Activated naive CD4-positive, alpha-beta T cell treated with anti-CD3 and anti-CD28 coated beads, Interleukin-2, amount 50 U/mL, for 24 hours (primary cell): ENCODE measurements around the gene SPATA9.
A peak's percentile ranks its signal among the peaks of the same experiment; 100 is the strongest.
"Not testable (repeated sequence)": the region's sequence is repeated elsewhere in the genome, so short reads cannot be mapped to it uniquely, and the experiment has no call there.

ENCODE experiments used
- H3K27ac Mint-ChIP-seq: one replicate; pipeline ENCODE4 v1.8.0; 2021; ENCODE audit warnings: mild to moderate bottlenecking, mixed read lengths
- H3K27me3 Mint-ChIP-seq: one replicate; pipeline ENCODE4 v1.8.0; 2021; ENCODE audit warnings: mixed read lengths
- H3K36me3 Mint-ChIP-seq: one replicate; pipeline ENCODE4 v1.8.0; 2021; ENCODE audit warnings: mixed read lengths
- H3K4me1 Mint-ChIP-seq: one replicate; pipeline ENCODE4 v1.8.0; 2021; ENCODE audit warnings: mixed read lengths
- H3K4me3 Mint-ChIP-seq: one replicate; pipeline ENCODE4 v1.8.0; 2021; ENCODE audit warnings: mild to moderate bottlenecking, mixed read lengths
- H3K9me3 Mint-ChIP-seq: one replicate; pipeline ENCODE4 v1.8.0; 2021; ENCODE audit warnings: mixed read lengths

SPATA9 gene

GRCh38 chr5:95721582-95722295, 38.9 kb upstream of the SPATA9 start:
- H3K9me3 Mint-ChIP-seq: no peaks in the 10 kb centered on the region
- H3K36me3 Mint-ChIP-seq: no peaks in the 10 kb centered on the region
- H3K27me3 Mint-ChIP-seq: no peaks in the 10 kb centered on the region
- peaks cover 17% of the 10 kb centered on the region for H3K4me1 Mint-ChIP-seq
- H3K4me3 Mint-ChIP-seq: no peak overlapping the region
- no peak overlapping the region for H3K27ac Mint-ChIP-seq

- no peak overlapping the region for H3K4me3 Mint-ChIP-seq
- peaks cover 1% of the 10 kb centered on the region for H3K36me3 Mint-ChIP-seq
- peaks cover 12% of the 10 kb centered on the region for H3K4me1 Mint-ChIP-seq
- H3K27me3 Mint-ChIP-seq: no peaks in the 10 kb centered on the region
- H3K9me3 Mint-ChIP-seq: no peaks in the 10 kb centered on the region
- no peak overlapping the region for H3K27ac Mint-ChIP-seq
Observed at GRCh38 chr5:95720094-95720786, 37.4 kb upstream of the SPATA9 start.

- no peaks in the 10 kb centered on the region for H3K27me3 Mint-ChIP-seq
- no peaks in the 10 kb centered on the region for H3K9me3 Mint-ChIP-seq
- H3K4me3 Mint-ChIP-seq: no peak overlapping the region
- H3K36me3 Mint-ChIP-seq: peaks cover 1% of the 10 kb centered on the region
- H3K27ac Mint-ChIP-seq: no peak overlapping the region
- H3K4me1 Mint-ChIP-seq: peaks cover 14% of the 10 kb centered on the region
Observed at GRCh38 chr5:95718738-95719137, 35.9 kb upstream of the SPATA9 start.

- H3K27me3 Mint-ChIP-seq: no peaks in the 10 kb centered on the region
- H3K36me3 Mint-ChIP-seq: peaks cover 1% of the 10 kb centered on the region
- H3K4me1 Mint-ChIP-seq: peaks cover 16% of the 10 kb centered on the region
- no peak overlapping the region for H3K27ac Mint-ChIP-seq
- no peaks in the 10 kb centered on the region for H3K9me3 Mint-ChIP-seq
- no peak overlapping the region for H3K4me3 Mint-ChIP-seq
Observed at GRCh38 chr5:95718203-95718602, 35.4 kb upstream of the SPATA9 start.

- Mint-ChIP-seq H3K4me3 (no peak overlapping the region), H3K9me3 (no peaks in the 10 kb centered on the region), H3K4me1 (peaks cover 17% of the 10 kb centered on the region), H3K27me3 (no peaks in the 10 kb centered on the region), H3K27ac (no peak overlapping the region), H3K36me3 (peaks cover 1% of the 10 kb centered on the region)
Observed at GRCh38 chr5:95717439-95717838, 34.6 kb upstream of the SPATA9 start.

- Mint-ChIP-seq H3K27ac (peak overlapping the region; percentile 61), H3K4me3 (peak overlapping the region; percentile 8), H3K36me3 (peaks cover 1% of the 10 kb centered on the region), H3K27me3 (no peaks in the 10 kb centered on the region), H3K4me1 (peaks cover 20% of the 10 kb centered on the region), H3K9me3 (no peaks in the 10 kb centered on the region)
Observed at GRCh38 chr5:95715799-95716461, 33.1 kb upstream of the SPATA9 start.

- Mint-ChIP-seq H3K4me3 (no peak overlapping the region), H3K4me1 (peaks cover 15% of the 10 kb centered on the region), H3K27me3 (no peaks in the 10 kb centered on the region), H3K27ac (peak overlapping the region; percentile 30), H3K9me3 (no peaks in the 10 kb centered on the region), H3K36me3 (peaks cover 1% of the 10 kb centered on the region)
Observed at GRCh38 chr5:95713960-95714710, 31.3 kb upstream of the SPATA9 start.

- peaks cover 15% of the 10 kb centered on the region for H3K4me1 Mint-ChIP-seq
- not testable (repeated sequence) for H3K36me3 Mint-ChIP-seq, H3K4me3 Mint-ChIP-seq, H3K27ac Mint-ChIP-seq, H3K9me3 Mint-ChIP-seq, H3K27me3 Mint-ChIP-seq
Observed at GRCh38 chr5:95713246-95713645, 30.5 kb upstream of the SPATA9 start.

- no peaks in the 10 kb centered on the region for H3K9me3 Mint-ChIP-seq
- H3K4me3 Mint-ChIP-seq: no peak overlapping the region
- H3K36me3 Mint-ChIP-seq: peaks cover 1% of the 10 kb centered on the region
- H3K27ac Mint-ChIP-seq: no peak overlapping the region
- no peaks in the 10 kb centered on the region for H3K27me3 Mint-ChIP-seq
- peaks cover 15% of the 10 kb centered on the region for H3K4me1 Mint-ChIP-seq
Observed at GRCh38 chr5:95712347-95712958, 29.7 kb upstream of the SPATA9 start.

- H3K9me3 Mint-ChIP-seq: no peaks in the 10 kb centered on the region
- no peak overlapping the region for H3K27ac Mint-ChIP-seq
- H3K27me3 Mint-ChIP-seq: no peaks in the 10 kb centered on the region
- H3K4me3 Mint-ChIP-seq: no peak overlapping the region
- H3K4me1 Mint-ChIP-seq: peaks cover 15% of the 10 kb centered on the region
- peaks cover 1% of the 10 kb centered on the region for H3K36me3 Mint-ChIP-seq
Observed at GRCh38 chr5:95711501-95712346, 28.9 kb upstream of the SPATA9 start.

- not testable (repeated sequence) for H3K4me3 Mint-ChIP-seq, H3K27ac Mint-ChIP-seq
Observed at GRCh38 chr5:95710651-95711500, 28.1 kb upstream of the SPATA9 start.

GRCh38 chr5:95709967-95710650, 27.3 kb upstream of the SPATA9 start:
- Mint-ChIP-seq H3K4me3 (no peak overlapping the region), H3K9me3 (no peaks in the 10 kb centered on the region), H3K36me3 (no peaks in the 10 kb centered on the region), H3K27ac (no peak overlapping the region), H3K4me1 (peaks cover 15% of the 10 kb centered on the region), H3K27me3 (no peaks in the 10 kb centered on the region)

More at GRCh38 chr5:95710651-95711500, 28.1 kb upstream of the SPATA9 start:
- peaks cover 15% of the 10 kb centered on the region for H3K4me1 Mint-ChIP-seq
- H3K27me3 Mint-ChIP-seq, H3K36me3 Mint-ChIP-seq, H3K9me3 Mint-ChIP-seq: not testable (repeated sequence)

- Mint-ChIP-seq H3K36me3 (no peaks in the 10 kb centered on the region), H3K27ac (no peak overlapping the region), H3K4me1 (peaks cover 9% of the 10 kb centered on the region), H3K4me3 (no peak overlapping the region), H3K9me3 (no peaks in the 10 kb centered on the region), H3K27me3 (no peaks in the 10 kb centered on the region)
Observed at GRCh38 chr5:95708876-95709275, 26.1 kb upstream of the SPATA9 start.
